ENCODE data around the gene FRS2.

The FRS2 gene

GRCh38 chr12:69502345-69503081, 32.3 kb downstream of the FRS2 start:
- no peak for DNase-seq

- DNase-seq = no peak
Observed at GRCh38 chr12:69508091-69508490, 37.9 kb downstream of the FRS2 start.

GRCh38 chr12:69508621-69509020, 38.4 kb downstream of the FRS2 start:
- DNase-seq = no peak

- no peak for DNase-seq
Observed at GRCh38 chr12:69509308-69509736, 39.1 kb downstream of the FRS2 start.

GRCh38 chr12:69509904-69510827, 40.0 kb downstream of the FRS2 start:
- DNase-seq = no peak

- no peak for DNase-seq
Observed at GRCh38 chr12:69511016-69511415, 40.8 kb downstream of the FRS2 start.

- DNase-seq = no peak
Observed at GRCh38 chr12:69511469-69512267, 41.5 kb downstream of the FRS2 start.

- DNase-seq = no peak
Observed at GRCh38 chr12:69512820-69513219, 42.6 kb downstream of the FRS2 start.

GRCh38 chr12:69513297-69513696, 43.1 kb downstream of the FRS2 start:
- no peak for DNase-seq

- DNase-seq = no peak
Observed at GRCh38 chr12:69514111-69514510, 43.9 kb downstream of the FRS2 start.

- no peak for DNase-seq
Observed at GRCh38 chr12:69514845-69515244, 44.7 kb downstream of the FRS2 start.

- DNase-seq = no peak
Observed at GRCh38 chr12:69515394-69515930, 45.3 kb downstream of the FRS2 start.

GRCh38 chr12:69516950-69517349, 46.8 kb downstream of the FRS2 start:
- no peak for DNase-seq

- DNase-seq = no peak
Observed at GRCh38 chr12:69517406-69517805, 47.2 kb downstream of the FRS2 start.

- DNase-seq = no peak
Observed at GRCh38 chr12:69519871-69520270, 49.7 kb downstream of the FRS2 start.

- DNase-seq = no peak
Observed at GRCh38 chr12:69523433-69524330, 53.5 kb downstream of the FRS2 start.

- DNase-seq = no peak
Observed at GRCh38 chr12:69524331-69524630, 54.1 kb downstream of the FRS2 start.

GRCh38 chr12:69524755-69525469, 54.7 kb downstream of the FRS2 start:
- no peak for DNase-seq

GRCh38 chr12:69527506-69528272, 57.5 kb downstream of the FRS2 start:
- DNase-seq = no peak

GRCh38 chr12:69529021-69529420, 58.8 kb downstream of the FRS2 start:
- no peak for DNase-seq
